HepG2 (cell line): Measurements from ENCODE around the gene PCDHGA9. TPM values are rescaled to one million over a fixed set of nuclear protein-coding genes. Genes with fewer than 3 reads are reported as not detected.
A peak's percentile ranks its signal among the peaks of the same experiment; 100 is the strongest.

ENCODE experiments used
- ATAC-seq: fragments of 200-7000 bp; cut with Tn5 transposase; 3 replicates; pipeline ENCODE4 v1.9.1; 2020; ENCODE audit warnings: mild to moderate bottlenecking, moderate library complexity
- BruUV-seq: library from RNA; stranded (reverse); fragments of 400-500 nt; replicated peaks from 2 replicates; lab custom pipeline; 2021; lab: Mats Ljungman, UMichigan
- CTCF ChIA-PET: fragments of 300-600 bp; formaldehyde crosslinking; extraction: SDS; loops from one replicate; lab custom pipeline; 2021; ENCODE audit warnings: low total read pairs, inconsistent platforms, low intra/inter-chr PET ratio; lab: Yijun Ruan, JAX
- POLR2A ChIA-PET: fragments of 350-600 bp; sonication (Branson Sonifier 250); formaldehyde crosslinking; loops from one replicate; lab custom pipeline; 2020; ENCODE audit warnings: antibody characterized with exemption, inconsistent platforms; lab: Yijun Ruan, JAX
- DNase-seq: peaks from one replicate; pipeline ENCODE4 v3.0.0-alpha.2; 2015; ENCODE audit warnings: low spot score
- FAIRE-seq: peaks from 3 replicates; lab custom pipeline; 2011; peaks lifted over from hg19 to GRCh38; lab: Jason Lieb, UNC
- H2AFZ ChIP-seq: one replicate; pipeline ENCODE4 v1.6.1; 2011; ENCODE audit warnings: low read length, inconsistent platforms
- H3K27ac ChIP-seq: fragments of 300-600 bp; 3 replicates; pipeline ENCODE4 v1.8.0; 2011; ENCODE audit warnings: mixed run types, mild to moderate bottlenecking, mixed read lengths, low read length, inconsistent platforms; ENCODE audit not compliant: insufficient read depth; ENCODE audit errors: extremely low read length
- H3K27me3 ChIP-seq, 2 experiments: fragments of 200-600 bp in 1 of 2; 2 replicates in 1 of 2; 3 replicates in 1 of 2; pipeline versions ENCODE4 v1.6.0 to v1.8.0; 2011; ENCODE audit warnings: low read length in 2 of 2, mild to moderate bottlenecking in 2 of 2, moderate library complexity in 2 of 2, inconsistent platforms in 1 of 2; ENCODE audit not compliant: insufficient read depth in 2 of 2, control insufficient read depth in 1 of 2
- H3K36me3 ChIP-seq, 2 experiments: fragments of 200-600 bp in 1 of 2; replicated peaks in 1 of 2; 2 replicates in 1 of 2; 3 replicates in 1 of 2; pipeline versions ENCODE4 v1.5.1 to v1.8.0; 2011; ENCODE audit warnings: low read length in 2 of 2, inconsistent platforms in 1 of 2; ENCODE audit not compliant: insufficient read depth in 2 of 2, control insufficient read depth in 1 of 2
- H3K4me1 ChIP-seq: 2 replicates; pipeline ENCODE4 v1.5.1; 2012; ENCODE audit warnings: low read length, inconsistent platforms; ENCODE audit not compliant: insufficient read depth
- H3K4me2 ChIP-seq: 2 replicates; pipeline ENCODE4 v1.6.0; 2011; ENCODE audit warnings: low read depth, low read length, inconsistent platforms
- H3K4me3 ChIP-seq, 3 experiments: fragments of 200-600 bp in 1 of 3; sonication (generic), shearing (Covaris generic) in 1 of 3; replicated peaks in 1 of 3; 2 replicates each; pipeline ENCODE4 v1.5.1; 2011 to 2016; ENCODE audit warnings: low read length in 3 of 3, inconsistent platforms in 2 of 3, low read depth in 2 of 3, mild to moderate bottlenecking in 2 of 3, control low read depth in 1 of 3, mixed read lengths in 1 of 3; ENCODE audit not compliant: insufficient read depth in 1 of 3
- H3K79me2 ChIP-seq: one replicate; pipeline ENCODE4 v1.6.1; 2011; ENCODE audit warnings: low read length, inconsistent platforms; ENCODE audit not compliant: insufficient read depth
- H3K9ac ChIP-seq: 2 replicates; pipeline ENCODE4 v1.6.0; 2011; ENCODE audit warnings: mild to moderate bottlenecking, low read depth, low read length, inconsistent platforms; ENCODE audit not compliant: insufficient read depth
- H3K9me3 ChIP-seq: 2 replicates; pipeline ENCODE4 v1.5.1; 2012; ENCODE audit warnings: mild to moderate bottlenecking, low read length
- H4K20me1 ChIP-seq: 2 replicates; pipeline ENCODE4 v1.6.0; 2011; ENCODE audit warnings: inconsistent platforms, mild to moderate bottlenecking, low read length, moderate library complexity; ENCODE audit not compliant: insufficient read depth
- CEBPB ChIP-seq: IDR thresholded peaks from 2 replicates; pipeline ENCODE4 v1.6.1; 2011; ENCODE audit warnings: low read depth, low read length, improper control_type of control experiment, borderline replicate concordance
- CEBPG ChIP-seq: IDR thresholded peaks from 2 replicates; pipeline ENCODE4 v1.6.1; 2016
- HNRNPH1 ChIP-seq: fragments of 200-400 bp; formaldehyde crosslinking; optimal IDR thresholded peaks from 2 replicates; pipeline ENCODE3; 2017; ENCODE audit warnings: mild to moderate bottlenecking, low read depth, low read length
- SPEN ChIP-seq: sonication (generic); formaldehyde crosslinking; IDR thresholded peaks from 2 replicates; pipeline ENCODE4 v1.5.1; 2020; ENCODE audit warnings: low read depth, mild to moderate bottlenecking, missing genetic modification reagents
- ZNF235 ChIP-seq: sonication (generic); formaldehyde crosslinking; IDR thresholded peaks from 2 replicates; pipeline ENCODE4 v1.8.1; 2023; ENCODE audit warnings: mild to moderate bottlenecking, missing genetic modification reagents, borderline replicate concordance
- ZNF749 ChIP-seq: sonication (generic); formaldehyde crosslinking; IDR thresholded peaks from 2 replicates; pipeline ENCODE4 v1.8.0; 2022; ENCODE audit warnings: mild to moderate bottlenecking, missing genetic modification reagents, moderate library complexity, borderline replicate concordance
- WGBS: methylation state at CpG from one replicate; pipeline ENCODE4 v1.1.6; 2017; ENCODE audit warnings: low lambda C conversion rate; 5-methylcytosine and 5-hydroxymethylcytosine counted together
- in situ Hi-C: cut with HindIII; loops from 2 replicates; pipeline ENCODE4 v1.10.0; 2017; ENCODE audit warnings: low pct_unique_long_range_greater_than_20kb; ENCODE audit not compliant: extremely low pct_ligation_motif_present
- intact Hi-C: fragments of 100-400 bp; cut with micrococcal nuclease; formaldehyde crosslinking; loops from one replicate; pipeline ENCODE4 v1.10.0; 2022; ENCODE audit not compliant: unreplicated experiment
- polyA plus RNA-seq, 8 experiments: library from polyadenylated mRNA; depleted of rRNA in 3 of 8; stranded (reverse) in 7 of 8; unstranded in 1 of 8; fragments of >200 nt; fragmentation: Illumina TruSeq in 4 of 8; extraction: Trizol in 4 of 8; gene quantifications; 2 replicates each; pipeline versions ENCODE4 v1.2.1 to v1.2.3, GENCODE V29; 2011 to 2016; ENCODE audit warnings: low read depth in 4 of 8, missing spikeins in 1 of 8, mixed read lengths in 1 of 8; ENCODE audit not compliant: insufficient read depth in 1 of 8
- total RNA-seq, 5 experiments: library from RNA; depleted of rRNA; stranded (reverse); fragments of >200 nt; fragmentation: Illumina TruSeq; extraction: Trizol; gene quantifications; 2 replicates each; pipeline ENCODE4 v1.2.3, GENCODE V29; 2016; ENCODE audit warnings: low read depth in 1 of 5

The PCDHGA9 gene
- total and polyA plus RNA-seq, 2 of the 13 experiments (the other 11 are each of a cell fraction or from before 2014, with no cell fraction given), result 0.09 to 0.38 TPM

- H3K9me3 ChIP-seq, result peaks cover 27% of the 10 kb centered on the region
- no peak overlapping the region for H3K27ac ChIP-seq
- POLR2A ChIA-PET, result no interaction called here
- H3K27me3 ChIP-seq, result no peaks in the 10 kb centered on the region
- no peak overlapping the region for H3K4me3 ChIP-seq
- H2AFZ ChIP-seq, result no peak overlapping the region
- in situ Hi-C loops (no loop called here), intact Hi-C loops (no loop called here)
- FAIRE-seq, result no peak
- peaks cover 5% of the 10 kb centered on the region; the same call in 1 of the 2 replicates for H3K4me1 ChIP-seq
- no peaks in the 10 kb centered on the region for H3K36me3 ChIP-seq
- TF ChIP-seq HNRNPH1, result no peak
- TF ChIP-seq CEBPG (CRISPR knock-in tag), result peak; percentile 50; the same call in 1 of the 2 replicates
- TF ChIP-seq SPEN (CRISPR knock-in tag), result no peak
- peak; percentile 92 for TF ChIP-seq CEBPB
- TF ChIP-seq, all 625 proteins: peak for 2
- Histone ChIP-seq H3K4me2 (peak overlapping the region; percentile 51; the same call in 1 of the 2 replicates), H4K20me1 (no peaks in the 10 kb centered on the region), H3K9ac (no peak overlapping the region), H3K79me2 (no peaks in the 10 kb centered on the region)
- DNase-seq, result no peak
- CTCF ChIA-PET, result no interaction called here
- no TSS peak for BruUV-seq
- WGBS, result 65% methylated on average over 10 of the region's 10 CpGs
- no peak for ATAC-seq
These were observed 13.9 kb upstream of the PCDHGA9 start for GRCh38 chr5:141388661-141389060.

- no peak for TF ChIP-seq ZNF235
- TF ChIP-seq ZNF749 (CRISPR knock-in tag), result no peak
- WGBS, result 92% methylated on average over 53 of the region's 77 CpGs
- no TSS peak for BruUV-seq
- Histone ChIP-seq H3K9me3 (peaks cover 33% of the 10 kb centered on the region), H3K36me3 (no peaks in the 10 kb centered on the region), H3K27ac (no peak overlapping the region), H4K20me1 (no peaks in the 10 kb centered on the region), H3K4me1 (peaks cover 5% of the 10 kb centered on the region; the same call in 1 of the 2 replicates), H3K79me2 (no peaks in the 10 kb centered on the region), H2AFZ (no peak overlapping the region), H3K4me3 (no peak overlapping the region), H3K4me2 (no peak overlapping the region), H3K27me3 (no peaks in the 10 kb centered on the region), H3K9ac (no peak overlapping the region)
- ChIA-PET POLR2A (no interaction called here), CTCF (no interaction called here)
- FAIRE-seq, result no peak
- intact Hi-C loops (no loop called here), in situ Hi-C loops (no loop called here)
- DNase-seq, result no peak
- ATAC-seq, result no peak
These were observed 13.2 kb upstream of the PCDHGA9 start for GRCh38 chr5:141389153-141390042.
